NCI-H510A (cell line): ENCODE results near the gene OSM.
"Not testable (repeated sequence)": the region's sequence is repeated elsewhere in the genome, so short reads cannot be mapped to it uniquely, and the experiment has no call there.

Experiments used
- DNase-seq: peaks from one replicate; lab custom pipeline; 2025; lab: John Stamatoyannopoulos, UW

Gene OSM

DNA sequence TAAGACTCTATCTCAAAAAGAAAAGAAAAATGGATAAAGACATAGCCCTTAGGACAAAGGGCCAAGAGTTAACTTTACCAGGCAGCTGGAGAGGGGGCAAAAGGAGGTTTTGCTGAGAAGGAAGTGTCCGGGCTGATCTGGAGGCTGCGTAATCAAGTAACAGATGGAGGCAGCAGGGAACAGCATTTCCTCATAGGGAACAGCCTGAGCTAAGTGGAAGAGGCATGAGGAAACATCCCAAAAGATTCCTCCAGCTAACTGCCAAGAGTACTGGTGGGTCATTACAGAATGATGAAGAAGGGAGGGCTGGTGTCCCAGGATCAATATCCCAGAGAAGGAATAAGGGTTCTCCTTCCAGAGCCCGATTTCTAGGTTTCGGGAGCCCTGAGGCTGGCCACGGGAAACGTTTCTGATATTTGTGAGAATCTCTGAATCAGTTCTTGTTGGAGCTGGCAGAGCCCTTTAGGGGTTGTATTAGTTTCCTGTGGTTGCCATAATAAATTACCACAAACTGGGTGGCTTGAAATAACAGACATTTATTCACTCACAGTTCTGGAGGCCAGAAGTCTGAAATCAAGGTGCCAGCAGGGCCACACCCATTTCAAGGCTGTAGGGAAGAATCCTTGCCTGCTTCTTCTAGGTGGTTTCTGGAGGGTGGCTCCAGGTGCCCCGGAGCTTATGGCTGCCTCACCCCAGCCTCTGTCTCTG lies 41.3 kb downstream of the OSM start:
- DNase-seq, result no peak

DNA sequence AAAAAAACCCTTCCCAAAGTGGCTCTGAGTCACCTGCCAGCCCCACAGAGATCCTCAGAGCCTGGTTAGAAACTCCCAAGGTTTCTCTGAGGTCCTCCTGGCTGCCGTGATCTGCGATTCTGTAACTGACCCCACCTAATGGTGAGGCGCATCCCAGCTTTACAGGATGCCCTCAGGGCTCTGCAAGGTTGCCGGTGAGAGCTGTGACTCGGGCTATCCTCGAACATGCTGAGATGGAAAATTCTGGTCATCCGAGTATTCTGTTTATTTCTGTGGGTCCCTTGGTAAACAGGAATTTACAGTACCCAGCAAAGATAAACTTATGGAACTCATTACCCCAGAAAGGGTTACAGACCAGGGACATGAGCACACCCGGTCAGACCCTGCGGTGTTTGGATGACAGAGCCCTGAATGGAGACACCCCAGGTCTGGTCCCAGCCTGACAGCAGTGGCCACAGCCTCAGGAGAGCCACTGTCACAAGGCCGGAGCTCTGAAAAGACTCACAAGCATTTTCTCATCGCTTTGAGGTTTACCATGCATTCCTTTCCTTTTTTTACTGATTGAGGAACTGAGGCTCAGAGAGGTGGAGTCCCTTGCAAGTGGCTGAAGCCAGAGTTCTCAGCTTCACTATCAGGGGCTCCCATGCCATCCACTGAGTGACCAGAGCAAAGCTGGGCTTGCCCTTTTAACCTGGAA lies 42.3 kb downstream of the OSM start:
- DNase-seq, result no peak

- no peak for DNase-seq
Measured at GRCh38 chr22:30223303-30223702, 43.3 kb downstream of the OSM start.

GRCh38 chr22:30222321-30222720 lies 44.3 kb downstream of the OSM start:
- DNase-seq, result no peak

GRCh38 chr22:30221121-30221992 lies 45.3 kb downstream of the OSM start:
- DNase-seq, result no peak

- no peak for DNase-seq
Measured at GRCh38 chr22:30220338-30221012, 46.2 kb downstream of the OSM start.

- no peak for DNase-seq
Measured at GRCh38 chr22:30219668-30220278, 46.9 kb downstream of the OSM start.

- no peak for DNase-seq
Measured at GRCh38 chr22:30219049-30219654, 47.5 kb downstream of the OSM start.

DNA sequence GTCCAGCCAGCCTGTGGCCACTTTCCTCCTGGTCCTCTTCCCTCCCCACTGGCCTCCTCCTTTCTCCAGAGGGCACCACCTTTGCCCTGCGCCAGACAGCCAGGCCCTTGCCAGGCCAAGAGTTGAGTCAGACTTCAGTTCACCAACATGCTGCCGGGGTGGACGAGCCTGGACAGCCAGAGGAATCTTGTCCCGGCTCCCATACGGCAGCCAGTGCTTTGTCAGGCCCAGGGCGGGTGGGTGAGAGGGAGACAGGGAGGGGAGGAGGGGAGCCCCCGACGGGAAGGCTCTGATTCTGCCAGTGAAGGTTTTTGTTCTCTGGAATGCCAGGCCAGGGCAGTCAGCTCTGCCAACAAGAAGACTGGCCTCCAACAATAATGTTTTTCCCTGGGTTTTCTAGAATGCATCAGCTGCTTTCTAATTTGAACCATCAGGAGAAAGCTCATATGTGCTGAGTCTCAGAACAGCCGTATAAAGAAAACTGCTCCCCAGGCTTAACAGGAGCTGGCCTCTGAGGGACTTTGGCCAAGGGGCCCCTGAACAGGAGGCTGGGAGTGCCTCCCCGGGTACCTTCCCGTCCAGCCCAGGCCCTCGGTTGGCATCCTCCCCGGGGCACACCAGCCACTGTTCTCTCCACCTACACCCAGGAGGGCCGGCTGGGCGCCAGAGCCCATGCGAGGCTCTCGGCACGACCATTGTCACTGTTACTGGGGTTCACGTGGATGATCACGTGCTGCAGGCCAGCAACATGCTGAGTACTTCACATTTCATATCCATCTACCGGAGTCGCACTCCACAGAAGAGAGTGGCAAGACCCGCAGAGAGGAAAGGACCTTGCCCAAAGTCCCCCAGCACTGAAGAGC lies 48.7 kb downstream of the OSM start:
- no peak for DNase-seq

DNA sequence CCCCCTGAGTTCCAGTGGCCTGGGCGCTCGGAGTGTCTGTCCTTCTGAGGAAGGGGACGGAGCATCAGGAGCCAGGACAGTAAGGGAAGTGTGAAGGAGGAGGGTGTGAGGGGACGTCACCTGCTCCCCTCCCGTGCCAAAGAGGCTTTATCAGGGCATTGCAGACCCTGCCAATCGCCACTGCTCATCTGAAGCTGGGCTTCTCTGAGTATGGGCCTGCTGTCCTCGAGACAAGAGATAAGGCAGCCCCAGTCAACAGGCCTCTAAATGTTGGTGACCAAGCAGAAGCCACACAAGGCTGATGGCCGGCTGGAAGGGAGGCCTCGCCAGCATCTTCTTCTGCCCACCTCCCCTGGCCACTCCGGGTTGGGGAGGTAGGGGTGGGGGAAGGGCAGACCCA lies 49.9 kb downstream of the OSM start:
- no peak for DNase-seq

GRCh38 chr22:30216272-30216671 lies 50.4 kb downstream of the OSM start:
- DNase-seq, result not testable (repeated sequence)

DNA sequence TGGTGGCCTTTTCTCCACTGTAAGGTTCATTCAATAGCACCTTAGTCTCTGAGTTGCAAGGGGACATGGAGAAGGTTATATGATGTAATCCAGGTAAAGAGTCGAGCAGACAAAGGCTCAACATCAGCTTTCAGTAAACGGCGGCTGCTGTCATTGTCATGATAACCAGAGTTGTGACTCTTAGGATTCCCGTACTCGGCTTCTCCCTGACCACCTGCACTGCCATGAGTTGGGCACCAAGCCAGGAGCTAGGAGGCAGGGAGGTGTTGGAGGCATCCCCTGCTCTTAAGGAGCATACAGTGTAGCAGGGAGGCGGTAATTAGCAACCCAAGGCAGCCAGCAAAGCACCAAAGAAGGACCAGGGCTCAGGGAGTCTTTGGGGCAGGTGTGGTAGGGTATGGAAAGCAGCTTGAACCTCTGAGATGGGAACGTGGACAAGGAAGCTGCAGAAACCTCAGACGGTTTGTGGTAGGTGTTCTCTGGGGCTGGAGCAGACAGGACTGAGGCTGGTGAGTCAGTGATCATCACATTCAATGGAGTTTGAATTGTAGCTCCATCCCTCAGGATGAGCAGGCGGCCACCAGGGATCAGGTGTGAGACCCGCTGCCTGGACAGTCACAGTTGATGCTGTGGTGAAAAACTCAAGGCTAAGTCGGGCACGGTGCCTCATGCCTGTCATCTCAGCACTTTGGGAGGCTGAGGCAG lies 51.8 kb downstream of the OSM start:
- DNase-seq, result no peak

- DNase-seq, result no peak
Measured at GRCh38 chr22:30212996-30213441, 53.6 kb downstream of the OSM start.
